Peyer's patch (tissue), 4 donors: ENCODE results near the gene CLCN2.

Experiments used
- POLR2A ChIP-seq, 2 donors: fragments of 450-650 bp; IDR thresholded peaks; one replicate each; pipeline ENCODE4 v1.5.1; 2017; ENCODE audit warnings: antibody characterized with exemption in 2 of 2, mild to moderate bottlenecking in 2 of 2, moderate library complexity in 2 of 2
- TF ChIP-seq, protein P1 (sequence below), 6 experiments: fragments of 450-650 bp in 4 of 6; fragments of 200-600 bp in 2 of 6; sonication (generic) in 1 of 6; IDR thresholded peaks; one replicate each; pipeline ENCODE4 v1.5.1; 2017 to 2019; ENCODE audit warnings: antibody characterized with exemption in 6 of 6, mild to moderate bottlenecking in 3 of 6, moderate library complexity in 1 of 6

DNA sequence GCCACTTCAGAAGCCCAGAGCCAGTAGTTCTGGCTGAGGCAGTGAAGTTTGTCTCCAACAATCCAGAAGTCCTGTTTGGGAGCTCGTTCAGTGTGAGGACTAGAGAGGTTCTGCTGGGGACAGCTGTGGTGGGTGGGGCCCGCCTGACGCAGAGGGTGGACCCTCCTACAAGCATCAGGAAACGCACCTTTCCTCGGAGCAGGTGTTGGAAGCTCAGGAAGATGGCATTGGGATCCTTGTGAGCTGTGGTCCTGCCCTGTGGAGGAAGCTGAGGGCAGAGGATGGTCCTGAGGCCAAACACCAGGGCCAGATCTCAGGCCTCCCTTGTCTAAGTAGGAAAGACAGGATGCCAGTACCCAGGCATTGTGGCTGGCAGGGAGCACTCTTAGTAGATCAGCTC is 11.5 kb upstream of the CLCN2 start:
- TF ChIP-seq, protein P1, sequence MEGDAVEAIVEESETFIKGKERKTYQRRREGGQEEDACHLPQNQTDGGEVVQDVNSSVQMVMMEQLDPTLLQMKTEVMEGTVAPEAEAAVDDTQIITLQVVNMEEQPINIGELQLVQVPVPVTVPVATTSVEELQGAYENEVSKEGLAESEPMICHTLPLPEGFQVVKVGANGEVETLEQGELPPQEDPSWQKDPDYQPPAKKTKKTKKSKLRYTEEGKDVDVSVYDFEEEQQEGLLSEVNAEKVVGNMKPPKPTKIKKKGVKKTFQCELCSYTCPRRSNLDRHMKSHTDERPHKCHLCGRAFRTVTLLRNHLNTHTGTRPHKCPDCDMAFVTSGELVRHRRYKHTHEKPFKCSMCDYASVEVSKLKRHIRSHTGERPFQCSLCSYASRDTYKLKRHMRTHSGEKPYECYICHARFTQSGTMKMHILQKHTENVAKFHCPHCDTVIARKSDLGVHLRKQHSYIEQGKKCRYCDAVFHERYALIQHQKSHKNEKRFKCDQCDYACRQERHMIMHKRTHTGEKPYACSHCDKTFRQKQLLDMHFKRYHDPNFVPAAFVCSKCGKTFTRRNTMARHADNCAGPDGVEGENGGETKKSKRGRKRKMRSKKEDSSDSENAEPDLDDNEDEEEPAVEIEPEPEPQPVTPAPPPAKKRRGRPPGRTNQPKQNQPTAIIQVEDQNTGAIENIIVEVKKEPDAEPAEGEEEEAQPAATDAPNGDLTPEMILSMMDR (IDR thresholded peaks at IDR 0.05): no peak
- TF ChIP-seq POLR2A (IDR thresholded peaks at IDR 0.05): no peak
